HG02840 (cell line): ENCODE results near the gene PRPF6.

ENCODE experiments used
- ATAC-seq: cut with Tn5 transposase; IDR thresholded peaks from one replicate; pipeline ENCODE4 v1.9.1; 2021; ENCODE audit warnings: mild to moderate bottlenecking, moderate library complexity, moderate number of reproducible peaks; ENCODE audit not compliant: unreplicated experiment, low FRiP score

Gene PRPF6

DNA sequence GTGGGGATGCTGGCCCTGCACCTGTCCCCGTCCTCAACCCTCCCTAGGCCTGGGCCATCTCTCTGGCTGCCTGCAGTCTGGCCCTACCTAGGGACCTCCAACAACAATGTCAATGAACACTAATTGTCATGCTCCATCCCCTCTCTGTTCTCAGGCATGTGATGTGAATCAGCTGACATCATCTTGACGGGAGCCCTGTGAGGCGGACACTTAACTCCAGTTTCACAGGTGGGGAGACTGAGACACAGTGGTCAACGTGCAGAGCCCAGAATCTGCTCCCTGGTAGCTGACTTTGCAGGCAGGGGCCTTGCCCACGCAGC lies 81.3 kb downstream of the PRPF6 start:
- ATAC-seq = no peak

DNA sequence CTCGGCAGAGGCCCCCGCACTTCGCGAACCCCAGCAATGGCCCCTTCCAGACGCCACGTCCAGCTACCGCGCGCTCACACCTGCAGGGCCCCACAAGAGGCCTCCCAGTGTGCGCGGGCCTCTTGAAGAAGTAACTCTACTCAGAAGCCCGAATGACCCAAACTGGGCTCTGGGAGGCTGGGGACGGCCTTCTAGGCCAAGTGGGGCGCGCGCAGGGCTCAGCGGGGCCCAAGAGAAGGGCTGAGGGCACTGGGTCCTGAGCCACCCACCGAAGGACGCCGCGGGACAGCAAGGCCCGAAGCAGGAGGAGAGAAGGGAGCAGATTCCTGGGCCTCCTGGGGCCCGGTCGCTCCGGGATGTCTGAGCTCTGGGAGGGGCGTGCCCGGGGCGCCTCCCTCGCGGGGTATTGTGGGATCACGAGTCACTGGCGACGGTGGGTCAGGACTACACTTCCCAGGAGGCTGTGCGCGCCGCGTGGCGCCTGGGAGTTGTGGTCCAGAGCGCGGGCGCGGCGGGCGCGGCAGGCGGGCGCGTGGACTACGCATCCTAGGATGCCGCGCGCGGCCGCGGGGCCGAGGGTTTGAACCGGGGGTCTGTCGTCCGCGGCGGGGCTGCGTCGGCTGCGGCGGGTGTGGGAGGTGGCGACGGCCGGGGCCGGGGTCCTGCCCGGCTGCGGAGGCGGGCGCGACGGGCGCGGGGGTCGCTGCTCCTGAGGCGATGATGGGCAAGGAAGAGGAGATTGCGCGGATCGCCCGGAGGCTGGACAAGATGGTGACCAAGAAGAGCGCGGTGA lies 81.9 kb downstream of the PRPF6 start, which contains the start of gene TCEA2:
Gene TCEA2 (plus strand): TSS at position 603 of the 793 bp plus-strand sequence. CDS start 115 bp downstream, at position 718.
- peak; percentile 77 for ATAC-seq

DNA sequence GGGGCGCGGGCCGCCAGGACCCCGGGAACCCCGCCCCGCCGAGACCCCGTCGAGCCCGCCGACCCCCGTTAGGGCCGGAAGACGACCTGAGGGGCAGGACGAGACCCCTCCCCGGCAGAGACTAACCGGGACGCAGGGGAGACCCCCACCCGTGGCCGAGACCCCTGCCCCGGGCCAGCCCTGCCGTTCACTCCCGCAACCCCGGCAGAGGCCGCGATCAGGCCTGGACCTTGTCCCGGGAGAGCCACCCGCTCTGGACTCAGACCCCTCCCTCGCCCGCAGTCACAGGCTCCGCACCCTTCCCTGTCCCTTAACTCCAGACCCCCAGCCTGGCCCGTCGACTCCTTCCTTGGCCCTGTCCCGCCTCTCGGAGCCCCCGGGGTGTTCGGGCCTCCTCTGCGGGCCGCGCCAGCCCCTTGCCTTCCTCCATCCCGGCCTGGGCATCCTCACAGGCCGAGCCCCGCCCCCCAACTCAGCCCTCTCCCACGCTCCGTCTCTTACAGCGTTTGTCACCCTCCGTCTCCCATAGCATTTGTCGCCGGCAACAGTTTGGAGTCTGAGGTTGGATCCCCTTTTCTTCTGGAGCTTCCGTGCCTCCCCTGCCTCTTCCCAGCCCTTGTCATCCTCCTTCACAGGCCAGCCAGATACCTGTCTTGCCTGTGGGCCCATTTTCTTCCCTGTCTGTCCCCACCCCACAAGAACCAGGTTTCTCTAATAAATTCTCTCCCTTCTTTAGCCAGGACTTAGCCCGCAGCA lies 82.6 kb downstream of the PRPF6 start:
- no peak for ATAC-seq

DNA sequence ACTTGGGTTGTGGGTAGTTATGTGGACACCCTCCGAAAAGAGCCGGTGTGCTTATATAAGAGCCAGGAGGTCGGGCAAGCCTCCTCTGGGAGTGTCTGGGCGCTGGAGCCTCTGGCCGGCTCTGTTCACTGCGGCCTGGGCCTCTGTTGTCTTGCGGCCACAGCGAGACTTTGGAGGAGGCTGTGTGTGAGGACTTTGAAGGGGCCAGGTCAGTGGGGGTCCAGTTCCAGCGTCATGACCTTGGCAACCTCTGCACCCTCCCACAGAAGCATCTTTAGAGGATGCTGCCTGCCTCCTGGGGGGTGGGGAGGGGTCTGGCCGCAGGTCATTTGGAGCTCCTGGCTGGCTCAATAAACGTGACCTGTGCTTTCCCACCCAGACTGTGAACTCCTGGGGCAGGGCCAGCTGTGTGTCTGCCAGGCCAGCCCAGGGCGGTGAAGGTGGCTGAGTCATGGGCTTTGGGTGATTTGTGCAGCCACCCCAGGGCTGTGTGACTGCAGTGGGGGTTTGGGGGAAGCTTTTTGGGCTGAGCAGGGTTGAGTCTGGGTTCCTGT lies 83.3 kb downstream of the PRPF6 start:
- ATAC-seq = no peak

DNA sequence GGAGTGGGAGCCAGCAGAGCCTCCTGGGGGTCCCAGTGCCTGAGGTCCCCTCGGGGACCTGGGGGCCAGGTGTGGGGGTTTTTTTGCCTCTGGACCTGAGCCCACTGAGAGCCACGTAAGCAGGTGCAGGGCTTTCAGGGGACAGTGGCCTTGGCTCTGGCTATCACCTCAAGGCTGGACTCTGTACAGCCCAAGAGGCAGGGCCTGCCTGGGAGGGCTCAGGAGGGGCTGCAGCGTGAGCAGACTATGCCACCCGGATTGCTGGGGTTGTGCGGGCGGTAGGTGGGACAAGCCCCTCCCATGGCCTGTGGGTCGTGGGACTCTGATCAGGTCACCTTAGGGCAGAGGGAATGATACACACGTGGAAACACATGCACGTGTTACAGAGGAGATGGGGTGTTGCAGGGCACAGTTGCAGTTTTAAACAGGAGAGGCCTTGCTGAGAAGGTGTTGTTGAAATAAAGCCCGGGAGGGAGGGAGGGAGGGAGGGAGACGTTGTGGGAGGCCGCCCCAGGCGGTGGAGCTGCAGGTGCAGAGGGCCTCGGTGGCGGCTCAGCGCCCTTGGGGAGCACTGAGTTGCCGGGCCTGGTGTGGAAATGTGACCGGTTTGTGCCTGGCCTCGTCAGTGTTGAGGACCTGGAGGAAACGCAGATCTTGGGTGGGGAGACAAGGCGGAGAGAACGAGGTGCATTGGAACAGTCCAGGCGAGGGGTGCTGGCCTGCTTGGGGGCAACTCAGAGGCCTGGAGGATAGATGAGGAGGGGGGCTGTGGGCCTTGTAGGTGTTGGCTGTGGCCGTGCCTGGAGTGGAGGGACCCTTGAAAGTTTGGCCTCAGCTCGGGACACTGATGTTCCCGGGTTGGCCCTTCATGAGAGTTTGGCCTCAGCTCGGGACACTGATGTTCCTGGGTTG lies 84.4 kb downstream of the PRPF6 start:
- ATAC-seq = no peak

DNA sequence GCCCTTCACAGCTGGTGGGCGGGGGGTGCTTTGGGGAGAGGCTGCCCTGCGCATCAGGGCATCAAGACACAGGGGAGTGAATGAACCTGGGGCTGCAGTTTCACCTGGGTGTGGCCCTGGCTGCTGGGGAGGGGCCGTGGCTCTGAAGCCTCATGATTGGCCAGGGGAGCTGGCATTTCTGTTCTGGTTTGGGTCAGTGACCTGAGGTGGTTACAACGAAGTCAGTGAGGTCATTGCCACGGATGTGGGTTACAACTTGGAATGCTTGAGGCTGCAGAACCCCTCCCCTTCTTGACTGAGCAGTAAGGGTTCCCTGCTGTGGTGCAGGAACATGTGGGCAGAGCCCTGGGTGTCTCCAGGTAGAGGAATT lies 85.0 kb downstream of the PRPF6 start:
- ATAC-seq = no peak

DNA sequence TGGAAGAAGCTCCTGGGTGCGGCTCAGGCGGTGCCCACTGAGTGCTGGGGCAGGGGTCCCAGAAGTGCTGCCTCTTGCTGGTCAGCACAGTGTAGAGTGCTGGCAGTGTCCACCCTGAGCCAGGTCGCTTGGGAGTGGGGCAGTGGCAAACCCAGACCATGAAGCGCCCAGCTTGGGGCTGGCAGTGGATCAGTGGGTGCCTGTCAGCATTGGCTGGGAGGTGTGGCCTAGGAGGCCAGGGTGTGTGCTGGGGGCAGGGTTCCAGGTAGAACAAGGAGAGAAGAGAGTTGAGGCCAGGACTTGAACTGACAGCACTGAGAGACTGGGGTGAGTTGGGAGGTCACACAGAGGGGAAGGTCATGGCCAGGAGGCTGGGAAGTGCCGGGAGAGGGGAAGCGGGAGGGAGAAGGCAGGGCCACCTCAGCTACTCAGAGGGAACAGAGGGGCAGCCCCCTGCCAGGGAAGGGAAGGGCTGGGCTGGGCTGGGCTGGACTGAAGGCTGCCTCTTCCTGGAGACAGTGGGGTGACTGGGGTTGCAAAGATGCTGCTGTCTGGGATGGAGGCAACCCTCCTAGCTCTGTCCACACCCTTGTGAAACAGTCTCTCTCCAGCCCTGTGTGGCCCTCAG lies 86.2 kb downstream of the PRPF6 start:
- ATAC-seq = no peak

DNA sequence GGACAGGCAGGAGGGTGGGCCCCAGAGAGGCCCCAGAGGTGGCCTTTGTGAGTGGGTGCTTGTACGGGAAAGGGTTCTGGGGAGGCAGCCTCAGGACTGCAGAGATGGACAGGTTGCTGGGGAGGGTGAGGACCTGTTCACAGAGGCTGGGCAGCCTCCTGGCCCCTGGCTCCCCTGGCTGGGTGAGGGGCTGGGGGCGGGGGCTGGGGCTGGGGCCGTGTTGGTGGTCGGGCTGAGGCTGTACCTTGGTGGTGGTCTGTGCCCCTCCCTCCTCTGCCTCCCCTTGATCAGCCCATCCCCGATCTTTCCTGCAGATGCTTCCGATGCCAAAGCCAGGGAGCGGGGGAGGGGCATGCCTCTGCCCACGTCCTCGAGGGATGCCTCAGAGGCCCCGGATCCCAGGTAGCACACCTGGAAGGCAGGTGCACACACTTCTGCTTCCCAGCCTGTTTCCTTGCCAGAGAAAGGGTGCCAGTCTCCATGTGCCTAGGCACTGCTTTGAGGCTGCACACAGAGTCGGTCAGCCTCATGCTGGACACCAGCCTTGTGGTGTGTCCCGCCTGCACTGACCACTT lies 86.9 kb downstream of the PRPF6 start:
- ATAC-seq = no peak

DNA sequence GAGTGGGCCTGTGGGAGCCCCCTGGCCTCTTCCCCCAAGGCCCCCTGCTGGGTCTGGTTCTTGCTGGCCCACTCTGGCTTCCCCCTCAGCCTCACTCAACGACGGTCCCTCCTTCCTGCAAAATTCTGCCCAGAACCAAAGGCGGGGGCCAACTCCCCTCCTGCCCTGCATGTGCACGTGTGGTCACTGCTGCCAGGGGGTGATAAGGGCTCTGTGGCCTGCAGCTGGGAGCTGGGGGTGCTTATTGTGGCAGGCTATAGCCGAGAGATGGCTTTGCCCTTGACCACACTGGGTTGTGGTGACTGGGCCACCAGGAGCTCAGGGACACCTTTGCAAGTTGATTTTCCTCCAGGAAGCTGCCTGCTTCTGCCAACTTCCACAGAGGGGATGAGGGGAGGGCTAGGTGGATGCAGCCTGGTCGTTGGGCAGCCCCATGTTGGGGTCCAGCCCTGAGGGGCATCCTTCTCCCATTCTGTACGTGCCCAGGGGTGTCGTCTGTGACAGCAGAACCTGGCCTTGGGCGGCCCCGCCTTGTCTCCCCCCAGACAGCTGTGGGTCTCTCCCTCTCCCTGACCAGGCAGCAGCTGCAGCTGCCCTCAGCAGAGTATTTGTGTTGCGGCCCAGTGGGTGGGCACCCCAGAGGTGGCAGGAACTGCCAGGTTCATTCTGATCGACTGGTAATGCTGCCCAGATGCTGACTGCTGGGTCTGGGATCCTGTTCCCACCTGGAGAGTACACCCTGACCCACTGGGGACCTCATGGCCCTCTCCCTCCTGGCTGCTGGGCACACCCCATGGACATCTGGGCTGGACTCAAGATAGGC lies 87.7 kb downstream of the PRPF6 start:
- no peak for ATAC-seq

DNA sequence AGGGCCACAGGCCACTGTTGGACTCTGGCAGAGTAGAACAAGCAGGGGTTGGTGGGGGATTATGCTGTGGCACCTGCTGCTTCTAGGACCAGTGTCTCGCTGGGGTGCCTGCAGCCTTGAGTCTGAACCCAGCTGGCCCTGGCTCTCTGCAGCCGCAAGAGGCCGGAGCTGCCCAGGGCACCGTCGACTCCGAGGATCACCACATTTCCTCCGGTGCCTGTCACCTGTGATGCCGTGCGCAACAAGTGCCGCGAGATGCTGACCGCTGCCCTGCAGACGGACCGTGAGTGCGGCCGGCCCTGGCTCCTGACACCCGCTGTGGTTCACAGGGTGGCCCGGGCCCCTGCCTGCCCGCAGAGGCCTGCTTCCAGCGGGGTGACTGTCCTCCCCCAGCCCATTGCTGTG lies 88.3 kb downstream of the PRPF6 start:
- ATAC-seq = no peak

DNA sequence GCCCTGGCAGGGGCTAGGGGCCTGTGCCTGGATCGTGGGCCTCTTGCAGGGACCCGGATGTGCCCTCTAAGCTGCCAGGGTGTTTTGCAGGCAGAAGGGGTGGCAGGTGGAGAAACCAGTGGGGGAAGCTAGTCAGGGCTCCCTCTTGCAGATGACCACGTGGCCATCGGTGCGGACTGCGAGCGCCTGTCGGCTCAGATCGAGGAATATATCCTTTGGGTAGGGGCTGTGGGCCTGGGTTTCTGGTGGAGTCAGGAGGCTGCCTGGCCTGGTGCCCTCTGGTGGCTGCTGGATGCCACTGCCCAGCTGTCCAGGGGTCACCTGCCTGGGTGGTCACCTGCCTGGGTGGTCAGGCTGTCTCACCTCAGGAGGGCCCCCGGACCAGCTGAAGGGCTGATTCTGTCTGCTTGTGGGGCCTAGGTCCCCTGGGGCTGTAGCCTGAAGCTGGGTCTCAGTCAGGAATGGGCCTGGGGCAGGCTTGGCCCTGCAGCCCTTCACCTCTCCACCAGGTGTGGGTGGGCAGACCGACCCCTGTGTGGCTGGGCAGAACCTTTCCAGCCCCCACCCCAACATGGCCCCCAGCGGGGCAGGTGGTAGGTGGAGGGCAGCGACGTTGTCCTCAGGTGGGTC lies 88.8 kb downstream of the PRPF6 start:
- no peak for ATAC-seq

DNA sequence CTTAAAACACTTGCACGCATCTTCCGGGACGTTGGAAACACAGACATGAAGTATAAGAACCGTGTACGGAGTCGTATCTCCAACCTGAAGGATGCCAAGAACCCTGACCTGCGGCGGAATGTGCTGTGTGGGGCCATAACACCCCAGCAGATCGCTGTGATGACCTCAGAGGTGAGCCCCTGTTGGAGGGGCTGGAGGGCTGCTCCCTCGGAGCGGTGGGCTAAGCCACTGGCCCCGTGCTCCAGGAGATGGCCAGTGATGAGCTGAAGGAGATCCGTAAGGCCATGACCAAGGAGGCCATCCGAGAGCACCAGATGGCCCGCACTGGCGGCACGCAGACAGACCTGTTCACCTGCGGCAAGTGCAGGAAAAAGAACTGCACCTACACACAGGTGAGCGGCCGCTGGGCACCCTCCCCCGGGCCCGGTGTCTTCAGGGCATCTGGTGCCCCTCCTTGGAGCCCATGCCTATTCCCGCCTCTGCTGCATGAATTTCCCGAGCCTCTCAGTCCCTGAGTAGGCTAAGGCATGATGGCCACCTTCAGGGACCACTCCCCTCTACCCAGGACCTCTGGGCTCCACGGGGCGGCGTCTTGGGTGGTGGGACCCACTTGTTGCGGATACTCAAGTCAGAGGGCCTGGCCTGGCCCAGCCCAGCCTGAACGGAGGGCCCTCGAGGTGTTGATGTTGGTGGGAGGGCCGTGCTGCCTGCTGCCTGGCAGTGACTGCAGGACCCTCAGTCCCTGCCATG lies 89.5 kb downstream of the PRPF6 start:
- ATAC-seq = no peak

DNA sequence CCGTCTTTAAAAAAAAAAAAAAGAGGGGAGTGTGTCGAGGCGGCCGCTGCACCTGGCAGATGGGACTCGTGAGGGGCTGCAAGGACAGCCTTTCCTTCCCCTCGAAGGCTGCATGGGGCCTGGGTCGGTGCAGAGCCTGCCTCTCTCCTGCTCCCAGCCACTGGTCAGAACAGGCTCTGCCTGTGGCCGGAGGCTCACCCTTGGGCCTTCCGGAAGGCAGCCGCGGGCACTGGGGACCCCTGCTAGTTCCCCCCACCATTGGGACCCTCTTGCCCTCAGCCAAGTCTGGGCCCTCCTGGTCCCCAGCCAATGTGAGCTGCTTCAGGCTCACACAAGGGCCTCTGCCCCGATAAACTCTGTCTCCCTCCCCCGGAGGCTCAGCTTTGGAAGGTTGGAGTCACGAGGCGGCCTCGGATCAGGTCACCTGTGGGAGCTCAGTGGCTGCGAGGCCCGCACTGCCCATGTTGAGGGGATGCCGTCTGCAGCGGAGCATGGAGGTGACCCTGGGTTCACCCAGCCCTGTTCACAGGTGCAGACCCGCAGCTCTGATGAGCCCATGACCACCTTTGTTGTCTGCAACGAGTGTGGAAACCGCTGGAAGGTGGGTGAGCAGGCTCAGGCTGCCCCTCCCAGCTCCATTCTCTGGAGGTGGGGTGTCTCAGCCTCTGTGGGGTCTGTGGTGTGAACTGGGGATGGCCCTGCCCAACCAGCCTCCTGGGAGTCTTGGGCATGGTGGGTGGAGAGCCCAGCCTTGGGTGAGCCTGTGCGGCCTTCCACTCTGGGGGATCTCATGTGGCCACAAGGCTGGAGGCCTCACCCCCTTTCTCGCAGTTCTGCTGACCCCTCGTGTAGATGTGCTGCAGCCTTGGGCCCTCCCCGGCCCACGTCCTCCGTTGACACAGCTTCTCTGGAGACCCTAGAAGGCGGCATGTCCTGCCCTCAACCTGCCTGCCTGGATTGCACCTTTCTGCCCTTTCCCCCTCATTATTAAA lies 90.7 kb downstream of the PRPF6 start:
- ATAC-seq = no peak

DNA sequence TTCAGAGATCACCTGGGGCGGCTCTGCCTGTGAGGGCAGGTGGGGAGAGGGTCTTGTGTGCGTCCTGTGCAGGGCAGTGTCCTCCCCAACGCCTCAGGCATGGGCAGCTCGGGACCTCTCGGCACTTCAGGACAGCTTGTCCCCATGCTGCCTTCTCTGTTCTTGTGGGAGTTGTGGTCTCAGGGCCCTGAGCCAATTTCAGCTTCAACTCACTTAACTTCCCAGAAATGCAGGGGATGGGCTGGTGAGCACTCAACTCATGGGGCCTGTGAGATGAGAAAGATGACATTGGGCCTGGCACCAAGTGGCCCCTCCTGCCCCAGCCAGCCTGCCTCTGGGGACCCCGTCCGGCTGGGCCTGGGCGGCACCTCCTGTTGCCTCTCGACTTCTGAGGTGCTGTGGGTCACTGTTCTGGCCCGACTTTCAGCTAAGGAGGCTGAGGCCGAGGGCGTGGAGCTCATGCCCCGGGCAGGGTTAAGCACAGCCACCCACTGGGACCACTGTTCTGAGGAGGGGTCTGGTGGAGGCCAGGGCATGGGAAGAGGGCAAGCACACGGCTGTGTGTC lies 91.6 kb downstream of the PRPF6 start:
- ATAC-seq = no peak

DNA sequence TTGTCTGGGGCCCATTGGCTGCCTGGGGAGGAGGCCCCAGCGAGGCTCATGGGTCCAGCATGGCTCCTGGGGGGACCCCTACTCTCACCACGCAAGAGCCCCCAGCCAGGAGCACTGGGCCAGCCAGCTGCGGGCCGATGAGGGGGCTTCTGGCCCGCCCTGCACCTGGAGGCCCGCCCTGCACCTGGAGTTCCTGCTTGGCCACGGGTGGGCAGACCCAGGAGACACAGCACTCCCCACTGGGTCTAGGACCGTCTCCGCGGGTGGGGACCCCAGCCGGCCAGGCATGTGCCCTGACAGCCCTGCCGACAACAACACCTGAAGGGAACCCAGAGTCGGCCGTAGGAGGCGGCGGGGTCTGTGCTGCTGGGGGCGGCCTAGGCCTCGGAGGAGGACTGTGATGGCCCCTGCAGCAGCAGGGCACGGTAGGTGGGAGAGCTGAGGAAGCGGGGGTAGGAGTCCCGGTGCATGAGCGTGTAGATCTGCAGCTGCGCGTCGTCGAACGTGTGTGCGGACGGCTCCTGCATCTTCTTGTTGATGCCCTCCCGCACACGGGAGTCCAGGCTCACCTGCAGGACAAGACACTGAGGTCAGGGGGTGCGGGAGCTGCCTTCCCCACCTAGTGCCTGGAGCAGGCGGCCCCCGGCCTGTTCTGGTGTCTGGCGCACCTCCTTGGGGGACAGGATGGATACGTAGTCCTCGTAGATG lies 92.7 kb downstream of the PRPF6 start:
- no peak for ATAC-seq
